Measurements from ENCODE around the gene CA10. TPM values are rescaled to one million over a fixed set of nuclear protein-coding genes. Genes with fewer than 3 reads are reported as not detected.

The CA10 gene
- total and polyA plus RNA-seq, 2 donors (not counting 1 experiment from before 2014, with no cell fraction given), result not detected

GRCh38 chr17:51997723-51998122 lies 160.8 kb downstream of the CA10 start:
- Histone ChIP-seq H3K27me3 (ENCODE audit: control insufficient read depth, insufficient read depth, low read length) (no peaks in the 10 kb centered on the region), H3K9ac (ENCODE audit: insufficient read depth, low read length) (no peak overlapping the region), H3K36me3 (ENCODE audit: control insufficient read depth, insufficient read depth, low read length) (no peaks in the 10 kb centered on the region), H3K27ac (ENCODE audit: insufficient read depth, low read length) (no peak overlapping the region), H3K4me1 (ENCODE audit: control insufficient read depth, extremely low read depth, insufficient read depth, low read length) (no peaks in the 10 kb centered on the region), H4K20me1 (ENCODE audit: control insufficient read depth, extremely low read depth, insufficient read depth, low read length) (no peaks in the 10 kb centered on the region), H3K79me2 (ENCODE audit: control insufficient read depth, insufficient read depth, low read length) (no peaks in the 10 kb centered on the region), H3K4me3 (replicated peaks in 1 of 4; ENCODE audit: control extremely low read depth in 1 of 4, insufficient read depth in 1 of 4, low read depth in 3 of 4, low read length in 4 of 4) (no peak overlapping the region), H2AFZ (ENCODE audit: low read length) (no peak overlapping the region), H3K9me3 (ENCODE audit: control insufficient read depth, insufficient read depth, low read depth, low read length) (no peaks in the 10 kb centered on the region), H3K4me2 (ENCODE audit: extremely low read depth, insufficient read depth, low read length) (no peak overlapping the region)
- TF ChIP-seq EZH2 (IDR thresholded peaks at IDR 0.05; ENCODE audit: low read length, missing control alignments) (no peak), CTCF (conservative IDR thresholded peaks at IDR 0.05 in 1 of 2, IDR thresholded peaks at IDR 0.05 in 1 of 2; ENCODE audit: low read depth in 1 of 2, low read length in 2 of 2) (no peak)
- no peak for DNase-seq (ENCODE audit: low read depth in 2 of 2)

GRCh38 chr17:51995797-51996403 lies 162.6 kb downstream of the CA10 start:
- no peak overlapping the region for H3K9ac ChIP-seq (ENCODE audit: insufficient read depth, low read length)
- no peaks in the 10 kb centered on the region for H3K79me2 ChIP-seq (ENCODE audit: control insufficient read depth, insufficient read depth, low read length)
- H3K36me3 ChIP-seq (ENCODE audit: control insufficient read depth, insufficient read depth, low read length), result no peaks in the 10 kb centered on the region
- H4K20me1 ChIP-seq (ENCODE audit: control insufficient read depth, extremely low read depth, insufficient read depth, low read length), result no peaks in the 10 kb centered on the region
- H3K9me3 ChIP-seq (ENCODE audit: control insufficient read depth, insufficient read depth, low read depth, low read length), result no peaks in the 10 kb centered on the region
- H3K27ac ChIP-seq (ENCODE audit: insufficient read depth, low read length), result no peak overlapping the region
- no peak overlapping the region for H3K4me2 ChIP-seq (ENCODE audit: extremely low read depth, insufficient read depth, low read length)
- no peaks in the 10 kb centered on the region for H3K27me3 ChIP-seq (ENCODE audit: control insufficient read depth, insufficient read depth, low read length)
- H3K4me1 ChIP-seq (ENCODE audit: control insufficient read depth, extremely low read depth, insufficient read depth, low read length), result no peaks in the 10 kb centered on the region
- TF ChIP-seq EZH2 (IDR thresholded peaks at IDR 0.05; ENCODE audit: low read length, missing control alignments) (no peak), CTCF (conservative IDR thresholded peaks at IDR 0.05 in 1 of 2, IDR thresholded peaks at IDR 0.05 in 1 of 2; ENCODE audit: low read depth in 1 of 2, low read length in 2 of 2) (no peak)
- no peak overlapping the region for H3K4me3 ChIP-seq (replicated peaks in 1 of 4; ENCODE audit: control extremely low read depth in 1 of 4, insufficient read depth in 1 of 4, low read depth in 3 of 4, low read length in 4 of 4)
- no peak for DNase-seq (ENCODE audit: low read depth in 2 of 2)
- H2AFZ ChIP-seq (ENCODE audit: low read length), result no peak overlapping the region

GRCh38 chr17:51992864-51993416 lies 165.6 kb downstream of the CA10 start:
- Histone ChIP-seq H3K4me2 (ENCODE audit: extremely low read depth, insufficient read depth, low read length) (no peak overlapping the region), H3K4me3 (replicated peaks in 1 of 4; ENCODE audit: control extremely low read depth in 1 of 4, insufficient read depth in 1 of 4, low read depth in 3 of 4, low read length in 4 of 4) (no peak overlapping the region), H3K9ac (ENCODE audit: insufficient read depth, low read length) (no peak overlapping the region), H4K20me1 (ENCODE audit: control insufficient read depth, extremely low read depth, insufficient read depth, low read length) (no peaks in the 10 kb centered on the region), H2AFZ (ENCODE audit: low read length) (no peak overlapping the region), H3K27ac (ENCODE audit: insufficient read depth, low read length) (no peak overlapping the region), H3K4me1 (ENCODE audit: control insufficient read depth, extremely low read depth, insufficient read depth, low read length) (no peaks in the 10 kb centered on the region), H3K27me3 (ENCODE audit: control insufficient read depth, insufficient read depth, low read length) (no peaks in the 10 kb centered on the region), H3K79me2 (ENCODE audit: control insufficient read depth, insufficient read depth, low read length) (no peaks in the 10 kb centered on the region), H3K36me3 (ENCODE audit: control insufficient read depth, insufficient read depth, low read length) (no peaks in the 10 kb centered on the region), H3K9me3 (ENCODE audit: control insufficient read depth, insufficient read depth, low read depth, low read length) (no peaks in the 10 kb centered on the region)
- no peak for TF ChIP-seq EZH2 (IDR thresholded peaks at IDR 0.05; ENCODE audit: low read length, missing control alignments)
- TF ChIP-seq CTCF (conservative IDR thresholded peaks at IDR 0.05 in 1 of 2, IDR thresholded peaks at IDR 0.05 in 1 of 2; ENCODE audit: low read depth in 1 of 2, low read length in 2 of 2), result no peak
- DNase-seq (ENCODE audit: low read depth in 2 of 2), result no peak
